PC-3 (cell line): Measurements from ENCODE around the gene CAMK1D. TPM values are rescaled to one million over a fixed set of nuclear protein-coding genes. Genes with fewer than 3 reads are reported as not detected.

Source experiments
- ATAC-seq: fragments of 200-7000 bp; cut with Tn5 transposase; 2 replicates; pipeline ENCODE4 v1.9.1; 2020; ENCODE audit warnings: mild to moderate bottlenecking, moderate library complexity
- BruUV-seq: library from RNA; stranded (reverse); fragments of 400-500 nt; replicated peaks from 2 replicates; lab custom pipeline; 2021; lab: Mats Ljungman, UMichigan
- CTCF ChIA-PET: fragments of 300-600 bp; sonication (Branson Sonifier 250); formaldehyde crosslinking; loops from one replicate; lab custom pipeline; 2022; ENCODE audit warnings: antibody characterized with exemption; lab: Charles Lee
- POLR2A ChIA-PET: fragments of 300-600 bp; sonication (Branson Sonifier 250); formaldehyde crosslinking; loops from one replicate; lab custom pipeline; 2022; ENCODE audit warnings: antibody characterized with exemption; ENCODE audit not compliant: unreplicated experiment; lab: Charles Lee
- DNase-seq: peaks from one replicate; pipeline ENCODE4 v3.0.0-alpha.2; 2015
- H2AFZ ChIP-seq: fragments of 300-600 bp; sonication (generic); 2 replicates; pipeline ENCODE4 v1.6.0; 2016; ENCODE audit warnings: antibody characterized with exemption, low read length
- H3F3A ChIP-seq: fragments of 300-600 bp; sonication (generic); one replicate; pipeline ENCODE4 v1.6.0; 2017; ENCODE audit warnings: antibody characterized with exemption, low read length, control low read depth, mild to moderate bottlenecking; ENCODE audit not compliant: unreplicated experiment
- H3K27ac ChIP-seq: fragments of 300-600 bp; sonication (generic); 2 replicates; pipeline ENCODE4 v1.5.1; 2016; ENCODE audit warnings: mild to moderate bottlenecking, low read length
- H3K27me3 ChIP-seq: fragments of 300-600 bp; sonication (generic); 2 replicates; pipeline ENCODE4 v1.6.1; 2016; ENCODE audit warnings: low read length, mixed read lengths
- H3K36me3 ChIP-seq: fragments of 300-600 bp; sonication (generic); 2 replicates; pipeline ENCODE4 v1.6.1; 2016; ENCODE audit warnings: low read depth, mixed run types, low read length, mixed read lengths
- H3K4me1 ChIP-seq: fragments of 300-600 bp; sonication (generic); 2 replicates; pipeline ENCODE4 v1.5.1; 2016; ENCODE audit warnings: low read length; ENCODE audit not compliant: insufficient read depth
- H3K4me2 ChIP-seq: fragments of 300-600 bp; sonication (generic); 2 replicates; pipeline ENCODE4 v1.6.0; 2016; ENCODE audit warnings: low read length
- H3K4me3 ChIP-seq: fragments of 300-600 bp; sonication (generic); 2 replicates; pipeline ENCODE4 v1.5.1; 2016; ENCODE audit warnings: mild to moderate bottlenecking, low read length, mixed read lengths
- H3K79me2 ChIP-seq: fragments of 300-600 bp; sonication (generic); 2 replicates; pipeline ENCODE4 v1.6.1; 2017; ENCODE audit warnings: low read length, mixed read lengths
- H3K9ac ChIP-seq: fragments of 300-600 bp; sonication (generic); 2 replicates; pipeline ENCODE4 v1.6.0; 2016; ENCODE audit warnings: mild to moderate bottlenecking, low read length
- H3K9me2 ChIP-seq: fragments of 300-600 bp; sonication (generic); replicated peaks from 2 replicates; pipeline ENCODE4 v1.6.1; 2016; ENCODE audit warnings: mixed run types, low read length, mixed read lengths
- H3K9me3 ChIP-seq: fragments of 300-600 bp; sonication (generic); 2 replicates; pipeline ENCODE4 v1.6.1; 2016; ENCODE audit warnings: low read length, mixed read lengths
- H4K20me1 ChIP-seq: fragments of 300-600 bp; sonication (generic); 2 replicates; pipeline ENCODE4 v1.6.1; 2016; ENCODE audit warnings: low read length, mixed read lengths
- EZH2 ChIP-seq: fragments of 300-600 bp; sonication (generic); IDR thresholded peaks from one replicate; pipeline ENCODE4 v1.6.1; 2017; ENCODE audit warnings: antibody characterized with exemption, mild to moderate bottlenecking, low read length; ENCODE audit not compliant: unreplicated experiment
- EZH2phosphoT487 ChIP-seq: fragments of 300-600 bp; sonication (generic); IDR thresholded peaks from 2 replicates; pipeline ENCODE4 v1.6.1; 2018; ENCODE audit warnings: mild to moderate bottlenecking, antibody characterized with exemption, low read length, borderline replicate concordance
- intact Hi-C: fragments of 100-400 bp; cut with micrococcal nuclease; formaldehyde crosslinking; loops from 2 replicates; pipeline ENCODE4 v1.9.0; 2023
- total RNA-seq: library from RNA; depleted of rRNA; stranded (reverse); fragments of >200 nt; gene quantifications from 2 replicates; pipeline ENCODE4 v1.2.3, GENCODE V29; 2014
- TF ChIP-seq, protein P1 (sequence below): fragments of 300-600 bp; sonication (generic); conservative IDR thresholded peaks from 2 replicates; pipeline ENCODE4 v1.5.1; 2017; ENCODE audit warnings: antibody characterized with exemption, low read depth, mild to moderate bottlenecking, low read length

CAMK1D gene
- total RNA-seq, 1 experiment from 2014 or later = 1.3 TPM

DNA sequence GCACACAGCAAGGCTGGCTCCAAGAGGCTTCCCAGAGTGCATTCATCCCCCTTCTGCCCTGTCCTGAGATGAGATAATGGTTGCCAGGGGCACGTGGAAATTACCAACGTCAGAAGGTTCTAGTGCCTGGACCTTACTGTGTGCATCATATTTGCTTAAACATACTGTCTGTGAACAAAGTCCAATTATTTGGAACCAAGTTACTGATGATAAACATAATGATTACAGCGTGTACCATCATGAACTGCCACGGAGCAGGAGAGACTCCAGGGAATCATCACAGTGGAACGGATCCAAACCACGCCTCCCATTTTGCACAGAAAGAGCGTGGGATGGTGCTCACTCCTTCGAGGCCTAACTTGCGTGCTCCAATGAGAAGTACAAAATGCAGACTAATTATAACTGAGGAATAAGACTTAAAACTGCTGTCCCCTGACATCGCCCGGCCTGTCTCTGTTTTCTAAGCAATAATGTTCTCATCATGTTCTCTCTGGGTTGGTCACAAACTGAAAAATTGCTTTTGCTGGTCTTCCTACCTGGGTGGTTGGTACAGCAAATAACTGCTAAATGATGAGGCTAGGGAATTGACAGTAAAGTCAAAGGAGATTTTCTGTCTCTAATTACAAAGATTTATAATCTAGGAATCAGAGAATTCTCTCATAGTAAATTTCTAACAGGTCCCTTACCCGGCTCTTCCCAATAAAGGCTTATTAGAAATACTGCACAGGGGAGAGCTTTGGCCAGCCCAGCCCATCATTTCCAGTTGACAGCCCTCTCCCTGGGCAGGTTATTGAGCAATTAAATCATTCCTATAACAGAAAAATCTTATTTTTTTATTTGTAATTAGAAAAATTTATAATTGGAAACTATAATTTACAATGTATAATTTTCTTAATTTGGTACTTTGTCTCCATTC lies 182.2 kb downstream of the CAMK1D start:
- Histone ChIP-seq H3K36me3 (no peaks in the 10 kb centered on the region), H3K27ac (no peak overlapping the region), H3F3A (no peaks in the 10 kb centered on the region), H3K4me1 (peaks cover 6% of the 10 kb centered on the region), H3K4me2 (no peak overlapping the region), H4K20me1 (no peaks in the 10 kb centered on the region), H3K9me3 (no peaks in the 10 kb centered on the region), H3K9me2 (no peaks in the 10 kb centered on the region), H2AFZ (no peak overlapping the region), H3K27me3 (no peaks in the 10 kb centered on the region), H3K9ac (no peak overlapping the region), H3K79me2 (no peaks in the 10 kb centered on the region), H3K4me3 (no peak overlapping the region)
- DNase-seq (no peak), ATAC-seq (no peak)
- CTCF ChIA-PET = no interaction called here
- BruUV-seq = no TSS peak
- TF ChIP-seq, protein P1, sequence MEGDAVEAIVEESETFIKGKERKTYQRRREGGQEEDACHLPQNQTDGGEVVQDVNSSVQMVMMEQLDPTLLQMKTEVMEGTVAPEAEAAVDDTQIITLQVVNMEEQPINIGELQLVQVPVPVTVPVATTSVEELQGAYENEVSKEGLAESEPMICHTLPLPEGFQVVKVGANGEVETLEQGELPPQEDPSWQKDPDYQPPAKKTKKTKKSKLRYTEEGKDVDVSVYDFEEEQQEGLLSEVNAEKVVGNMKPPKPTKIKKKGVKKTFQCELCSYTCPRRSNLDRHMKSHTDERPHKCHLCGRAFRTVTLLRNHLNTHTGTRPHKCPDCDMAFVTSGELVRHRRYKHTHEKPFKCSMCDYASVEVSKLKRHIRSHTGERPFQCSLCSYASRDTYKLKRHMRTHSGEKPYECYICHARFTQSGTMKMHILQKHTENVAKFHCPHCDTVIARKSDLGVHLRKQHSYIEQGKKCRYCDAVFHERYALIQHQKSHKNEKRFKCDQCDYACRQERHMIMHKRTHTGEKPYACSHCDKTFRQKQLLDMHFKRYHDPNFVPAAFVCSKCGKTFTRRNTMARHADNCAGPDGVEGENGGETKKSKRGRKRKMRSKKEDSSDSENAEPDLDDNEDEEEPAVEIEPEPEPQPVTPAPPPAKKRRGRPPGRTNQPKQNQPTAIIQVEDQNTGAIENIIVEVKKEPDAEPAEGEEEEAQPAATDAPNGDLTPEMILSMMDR = no peak
- POLR2A ChIA-PET = no interaction called here
- intact Hi-C loops = no loop called here

- Histone ChIP-seq H3K4me2 (peak overlapping the region; percentile 33; the same call in 1 of the 2 replicates), H3K4me3 (no peak overlapping the region), H3K27me3 (no peaks in the 10 kb centered on the region), H3K9me3 (no peaks in the 10 kb centered on the region), H3K36me3 (no peaks in the 10 kb centered on the region), H3K9me2 (no peaks in the 10 kb centered on the region), H3F3A (no peaks in the 10 kb centered on the region), H3K9ac (no peak overlapping the region), H3K4me1 (peaks cover 6% of the 10 kb centered on the region), H4K20me1 (no peaks in the 10 kb centered on the region), H3K27ac (peak overlapping the region; percentile 43), H3K79me2 (no peaks in the 10 kb centered on the region), H2AFZ (no peak overlapping the region)
- peak; percentile 29 for DNase-seq
- no peak for TF ChIP-seq EZH2phosphoT487
- TF ChIP-seq, protein P1 = no peak
- POLR2A ChIA-PET = no interaction called here
- BruUV-seq = no TSS peak
- CTCF ChIA-PET = no interaction called here
- peak; percentile 95 for ATAC-seq
- intact Hi-C loops = no loop called here
Observed at GRCh38 chr10:12533151-12533550, 183.8 kb downstream of the CAMK1D start.

DNA sequence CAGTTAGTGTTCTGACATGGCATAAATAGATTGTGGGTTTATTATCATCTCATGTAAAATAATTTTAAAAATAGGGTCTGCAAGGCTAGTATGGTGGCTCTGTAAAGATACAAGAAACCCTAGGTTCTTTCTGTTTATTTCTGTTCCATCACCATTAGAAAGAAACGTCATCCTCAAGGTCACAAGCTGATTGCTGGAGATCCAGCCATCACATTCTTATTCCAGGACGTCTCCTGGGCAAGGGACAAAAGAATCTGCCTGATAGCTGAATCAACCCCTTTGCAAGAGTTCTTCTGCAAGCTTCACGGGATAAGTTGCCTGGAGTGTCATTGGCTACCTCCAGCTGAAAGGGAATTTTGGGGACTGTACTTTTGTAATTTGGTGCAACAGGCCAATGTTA lies 184.4 kb downstream of the CAMK1D start:
- no peak overlapping the region for H3K4me3 ChIP-seq
- POLR2A ChIA-PET = no interaction called here
- H3K9me2 ChIP-seq = no peaks in the 10 kb centered on the region
- no peaks in the 10 kb centered on the region for H3K27me3 ChIP-seq
- H3K79me2 ChIP-seq = no peaks in the 10 kb centered on the region
- peaks cover 6% of the 10 kb centered on the region for H3K4me1 ChIP-seq
- H3K9me3 ChIP-seq = no peaks in the 10 kb centered on the region
- H3K9ac ChIP-seq = no peak overlapping the region
- no peak for ATAC-seq
- DNase-seq = no peak
- H3K27ac ChIP-seq = peak overlapping the region; percentile 43
- peak overlapping the region; percentile 33; the same call in 1 of the 2 replicates for H3K4me2 ChIP-seq
- no peaks in the 10 kb centered on the region for H3K36me3 ChIP-seq
- CTCF ChIA-PET = no interaction called here
- H3F3A ChIP-seq = no peaks in the 10 kb centered on the region
- H2AFZ ChIP-seq = no peak overlapping the region
- BruUV-seq = no TSS peak
- TF ChIP-seq, protein P1 = no peak
- TF ChIP-seq EZH2 (no peak), EZH2phosphoT487 (no peak)
- H4K20me1 ChIP-seq = no peaks in the 10 kb centered on the region
- intact Hi-C loops = no loop called here
